ENCODE data around the gene EIF4B.

- TF ChIP-seq CTCF (conservative IDR thresholded peaks at IDR 0.05 in 1 of 2, IDR thresholded peaks at IDR 0.05 in 1 of 2; ENCODE audit: extremely low read depth in 1 of 2, insufficient read depth in 1 of 2, low read depth in 1 of 2, low read length in 2 of 2), result no peak
- TF ChIP-seq EZH2 (IDR thresholded peaks at IDR 0.05; ENCODE audit: borderline replicate concordance, low read length), result no peak
Observed at GRCh38 chr12:53065470-53065869, 59.2 kb downstream of the EIF4B start.

Data from mammary epithelial cell (primary cell).